Lower leg skin (tissue), 4 donors: Measurements from ENCODE around the gene ZNF705A. TPM values are rescaled to one million over a fixed set of nuclear protein-coding genes. Genes with fewer than 3 reads are reported as not detected.
"Not testable (repeated sequence)": the region's sequence is repeated elsewhere in the genome, so short reads cannot be mapped to it uniquely, and the experiment has no call there.

Source experiments
- DNase-seq, 2 donors: peaks; one replicate each; pipeline ENCODE4 v3.0.0-alpha.2; 2019; ENCODE audit warnings: low spot score in 2 of 2
- H3K4me3 ChIP-seq: fragments of 200-600 bp; sonication (generic); 2 replicates; pipeline ENCODE4 v1.5.1; 2017; ENCODE audit warnings: mild to moderate bottlenecking, low read depth; ENCODE audit not compliant: poor library complexity, severe bottlenecking
- CTCF ChIP-seq, 3 donors: fragments of 450-650 bp; IDR thresholded peaks; one replicate each; pipeline ENCODE4 v1.5.1; 2016; ENCODE audit warnings: antibody characterized with exemption in 3 of 3, mild to moderate bottlenecking in 3 of 3, moderate library complexity in 2 of 3
- POLR2A ChIP-seq, 2 donors: fragments of 450-650 bp; IDR thresholded peaks; one replicate each; pipeline ENCODE4 v1.6.1; 2016 to 2017; ENCODE audit warnings: antibody characterized with exemption in 2 of 2, mild to moderate bottlenecking in 1 of 2, moderate library complexity in 1 of 2
- WGBS, 2 donors: methylation state at CpG; one replicate each; pipeline ENCODE4 v1.1.5; 2018; 5-methylcytosine and 5-hydroxymethylcytosine counted together
- intact Hi-C: fragments of 100-400 bp; cut with DNase I; formaldehyde crosslinking; loops from one replicate; pipeline ENCODE4 v1.15.0; 2023; ENCODE audit warnings: low total_unique reads
- total RNA-seq, 4 donors: library from RNA; depleted of rRNA; stranded (reverse); fragments of >200 nt; gene quantifications; one replicate each; pipeline ENCODE4 v1.1.0, GENCODE V29; 2016

Gene ZNF705A
- not detected for total RNA-seq

GRCh38 chr12:8156845-8157244 is at the start of gene ZNF705A:
Gene ZNF705A (plus strand): TSS chr12:8157015. CDS start chr12:8172626, 15,611 bp downstream.
- no peak for TF ChIP-seq POLR2A (IDR thresholded peaks at IDR 0.05)
- TF ChIP-seq CTCF (IDR thresholded peaks at IDR 0.05) = no peak
- intact Hi-C loops = no loop called here
- DNase-seq = no peak
- 47% methylated on average over 3 of the region's 3 CpGs for WGBS, 2 donors
- no peak within 1 kb of the TSS for H3K4me3 ChIP-seq

GRCh38 chr12:8108808-8109398 is 47.9 kb upstream of the ZNF705A start:
- WGBS, 2 donors = 0 to 1% methylated on average over 3 of the region's 3 CpGs
- TF ChIP-seq CTCF (IDR thresholded peaks at IDR 0.05) = peak in 1 of 3 donors; percentile 91
- no peak for TF ChIP-seq POLR2A (IDR thresholded peaks at IDR 0.05)
- intact Hi-C loops = loop anchor here (10.0 kb wide), 1 partner anchor 126 kb away; no protein-coding TSS in a partner anchor
- no peak overlapping the region for H3K4me3 ChIP-seq
- DNase-seq = peak; percentile 65 to 89

GRCh38 chr12:8113117-8113516 is 43.7 kb upstream of the ZNF705A start:
- H3K4me3 ChIP-seq, DNase-seq, intact Hi-C loops: not testable (repeated sequence)
- WGBS, 2 donors = 95 to 97% methylated on average over 4 of the region's 4 CpGs

- intact Hi-C loops = no loop called here
- TF ChIP-seq CTCF (IDR thresholded peaks at IDR 0.05) = no peak
- TF ChIP-seq POLR2A (IDR thresholded peaks at IDR 0.05) = no peak
- H3K4me3 ChIP-seq = no peak overlapping the region
- WGBS, 2 donors = 82 to 91% methylated on average over 4 of the region's 4 CpGs
- DNase-seq = no peak
Observed at GRCh38 chr12:8120072-8120713, 36.6 kb upstream of the ZNF705A start.

- no peak within 1 kb of the TSS for H3K4me3 ChIP-seq
- WGBS, 2 donors = 77 to 80% methylated on average over 5 of the region's 5 CpGs
- intact Hi-C loops = no loop called here
- TF ChIP-seq POLR2A (IDR thresholded peaks at IDR 0.05) (no peak), CTCF (IDR thresholded peaks at IDR 0.05) (no peak)
- DNase-seq = no peak
Observed at GRCh38 chr12:8123124-8123912, 33.5 kb upstream of the ZNF705A start, which contains the start of gene CLEC4A. Gene CLEC4A (plus strand): TSS chr12:8123617. CDS start chr12:8123879, 262 bp downstream.

GRCh38 chr12:8127138-8127537 is 29.7 kb upstream of the ZNF705A start:
- no peak for DNase-seq
- WGBS, 2 donors = 71 to 74% methylated on average over 4 of the region's 4 CpGs
- intact Hi-C loops = no loop called here
- no peak overlapping the region for H3K4me3 ChIP-seq
- no peak for TF ChIP-seq POLR2A (IDR thresholded peaks at IDR 0.05)
- no peak for TF ChIP-seq CTCF (IDR thresholded peaks at IDR 0.05)

- 88 to 95% methylated on average over 15 to 18 of the region's 18 CpGs for WGBS, 2 donors
Observed at GRCh38 chr12:8133636-8134397, 23.0 kb upstream of the ZNF705A start.

GRCh38 chr12:8134398-8134930 is 22.4 kb upstream of the ZNF705A start:
- WGBS, 2 donors = 96 to 97% methylated on average over 22 to 23 of the region's 23 CpGs
- DNase-seq, intact Hi-C loops, H3K4me3 ChIP-seq: not testable (repeated sequence)

More at GRCh38 chr12:8133636-8134397, 23.0 kb upstream of the ZNF705A start:
- intact Hi-C loops, DNase-seq, H3K4me3 ChIP-seq: not testable (repeated sequence)
